GM12891 (cell line): ENCODE measurements around the gene PSIP1.
"Not testable (repeated sequence)": the region's sequence is repeated elsewhere in the genome, so short reads cannot be mapped to it uniquely, and the experiment has no call there.

ENCODE experiments used
- POLR2A ChIP-seq: IDR thresholded peaks from 2 replicates; pipeline ENCODE4 v1.6.1; 2011; ENCODE audit warnings: low read depth, low read length, control low read depth
- POLR2AphosphoS5 ChIP-seq: IDR thresholded peaks from 2 replicates; pipeline ENCODE4 v1.6.1; 2011; ENCODE audit warnings: low read depth, low read length, control low read depth
- POU2F2 ChIP-seq: IDR thresholded peaks from 2 replicates; pipeline ENCODE4 v1.6.1; 2011; ENCODE audit warnings: low read depth, mild to moderate bottlenecking, control low read depth, low read length, moderate library complexity

GRCh38 chr9:15527035-15527434, 16.3 kb upstream of the PSIP1 start:
- not testable (repeated sequence) for TF ChIP-seq POLR2A, POU2F2, POLR2AphosphoS5
